SK-N-SH treated with all-trans-retinoic acid at 6 μM for 48 hours (cell line): Measurements from ENCODE around the gene TAF5L.

Experiments
- ATAC-seq: fragments of 200-7000 bp; cut with Tn5 transposase; 3 replicates; pipeline ENCODE4 v1.9.1; 2020; ENCODE audit warnings: mild to moderate bottlenecking, moderate library complexity
- ARNTL ChIP-seq: fragments of 450-650 bp; formaldehyde crosslinking; IDR thresholded peaks from 2 replicates; pipeline ENCODE4 v1.5.0; 2020; ENCODE audit warnings: low read depth, mild to moderate bottlenecking, moderate library complexity, borderline replicate concordance
- CSDC2 ChIP-seq: fragments of 250-450 bp; sonication (Bioruptor Pico); IDR thresholded peaks from 2 replicates; pipeline ENCODE4 v1.5.0; 2020; ENCODE audit warnings: mild to moderate bottlenecking, moderate library complexity
- ESRRG ChIP-seq: fragments of 250-450 bp; sonication (Bioruptor Pico); IDR thresholded peaks from 2 replicates; pipeline ENCODE4 v1.6.1; 2021; ENCODE audit warnings: mild to moderate bottlenecking
- GLIS3 ChIP-seq: fragments of 250-450 bp; sonication (Bioruptor Pico); IDR thresholded peaks from 2 replicates; pipeline ENCODE4 v1.5.0; 2020; ENCODE audit warnings: mild to moderate bottlenecking, moderate library complexity
- ISL1 ChIP-seq: fragments of 250-450 bp; sonication (Bioruptor Pico); IDR thresholded peaks from 2 replicates; pipeline ENCODE4 v2.1.2; 2022; ENCODE audit warnings: mild to moderate bottlenecking, moderate library complexity
- OSR1 ChIP-seq: fragments of 250-450 bp; sonication (Bioruptor Pico); IDR thresholded peaks from 2 replicates; pipeline ENCODE4 v1.8.0; 2022; ENCODE audit warnings: moderate library complexity, mild to moderate bottlenecking, inconsistent platforms
- PPARA ChIP-seq: fragments of 250-450 bp; sonication (Bioruptor Pico); IDR thresholded peaks from 2 replicates; pipeline ENCODE4 v1.5.0; 2020; ENCODE audit warnings: mild to moderate bottlenecking, borderline replicate concordance
- RARB ChIP-seq: fragments of 250-450 bp; sonication (Bioruptor Pico); IDR thresholded peaks from 2 replicates; pipeline ENCODE4 v1.8.0; 2021; ENCODE audit warnings: mild to moderate bottlenecking, moderate library complexity
- SNAI2 ChIP-seq: fragments of 250-450 bp; sonication (Bioruptor Pico); IDR thresholded peaks from 2 replicates; pipeline ENCODE4 v1.5.0; 2020; ENCODE audit warnings: mild to moderate bottlenecking, moderate library complexity
- TCF4 ChIP-seq: fragments of 250-450 bp; sonication (Bioruptor Pico); IDR thresholded peaks from 2 replicates; pipeline ENCODE4 v1.8.0; 2021; ENCODE audit warnings: mild to moderate bottlenecking, moderate library complexity, borderline replicate concordance
- TOX ChIP-seq: fragments of 250-450 bp; sonication (Bioruptor Pico); IDR thresholded peaks from 2 replicates; pipeline ENCODE4 v1.8.0; 2021; ENCODE audit warnings: mild to moderate bottlenecking, moderate library complexity, borderline replicate concordance
- ZC3H10 ChIP-seq: fragments of 250-450 bp; sonication (Bioruptor Pico); IDR thresholded peaks from 2 replicates; pipeline ENCODE4 v1.5.1; 2021; ENCODE audit warnings: mild to moderate bottlenecking, moderate library complexity
- ZFP3 ChIP-seq: fragments of 250-450 bp; sonication (Bioruptor Pico); IDR thresholded peaks from 2 replicates; pipeline ENCODE4 v1.5.0; 2020; ENCODE audit warnings: mild to moderate bottlenecking, moderate library complexity
- ZFP30 ChIP-seq: fragments of 450-650 bp; formaldehyde crosslinking; IDR thresholded peaks from 2 replicates; pipeline ENCODE4 v1.5.0; 2022; ENCODE audit warnings: mild to moderate bottlenecking, moderate library complexity
- ZNF565 ChIP-seq: fragments of 450-650 bp; formaldehyde crosslinking; conservative IDR thresholded peaks from 2 replicates; pipeline ENCODE4 v1.5.0; 2020; ENCODE audit warnings: low read depth, mild to moderate bottlenecking, moderate library complexity
- ZNF70 ChIP-seq: fragments of 450-650 bp; formaldehyde crosslinking; IDR thresholded peaks from 2 replicates; pipeline ENCODE4 v1.5.0; 2020; ENCODE audit warnings: mild to moderate bottlenecking, moderate library complexity
- ZNF8 ChIP-seq: fragments of 450-650 bp; formaldehyde crosslinking; IDR thresholded peaks from 2 replicates; pipeline ENCODE4 v1.5.0; 2020; ENCODE audit warnings: mild to moderate bottlenecking, moderate library complexity
- TF ChIP-seq, protein P1 (sequence below): fragments of 250-450 bp; sonication (Bioruptor Pico); IDR thresholded peaks from 2 replicates; pipeline ENCODE4 v1.5.1; 2021; ENCODE audit warnings: mild to moderate bottlenecking, moderate library complexity
- TF ChIP-seq, protein P2 (sequence below): fragments of 250-450 bp; sonication (Bioruptor Pico); IDR thresholded peaks from 2 replicates; pipeline ENCODE4 v1.8.0; 2021; ENCODE audit warnings: low read depth, mild to moderate bottlenecking, moderate library complexity, borderline replicate concordance
- TF ChIP-seq, protein P3 (sequence below): fragments of 250-450 bp; sonication (Bioruptor Pico); IDR thresholded peaks from 2 replicates; pipeline ENCODE4 v1.5.1; 2020; ENCODE audit warnings: low read depth, mild to moderate bottlenecking, moderate library complexity
- TF ChIP-seq, protein P4 (sequence below): fragments of 250-450 bp; sonication (Bioruptor Pico); IDR thresholded peaks from 2 replicates; pipeline ENCODE4 v1.8.0; 2020; ENCODE audit warnings: mild to moderate bottlenecking, moderate library complexity, borderline replicate concordance

The TAF5L gene

GRCh38 chr1:229619002-229619401 lies 6.9 kb downstream of the TAF5L start (continued):
- TF ChIP-seq, protein P1, sequence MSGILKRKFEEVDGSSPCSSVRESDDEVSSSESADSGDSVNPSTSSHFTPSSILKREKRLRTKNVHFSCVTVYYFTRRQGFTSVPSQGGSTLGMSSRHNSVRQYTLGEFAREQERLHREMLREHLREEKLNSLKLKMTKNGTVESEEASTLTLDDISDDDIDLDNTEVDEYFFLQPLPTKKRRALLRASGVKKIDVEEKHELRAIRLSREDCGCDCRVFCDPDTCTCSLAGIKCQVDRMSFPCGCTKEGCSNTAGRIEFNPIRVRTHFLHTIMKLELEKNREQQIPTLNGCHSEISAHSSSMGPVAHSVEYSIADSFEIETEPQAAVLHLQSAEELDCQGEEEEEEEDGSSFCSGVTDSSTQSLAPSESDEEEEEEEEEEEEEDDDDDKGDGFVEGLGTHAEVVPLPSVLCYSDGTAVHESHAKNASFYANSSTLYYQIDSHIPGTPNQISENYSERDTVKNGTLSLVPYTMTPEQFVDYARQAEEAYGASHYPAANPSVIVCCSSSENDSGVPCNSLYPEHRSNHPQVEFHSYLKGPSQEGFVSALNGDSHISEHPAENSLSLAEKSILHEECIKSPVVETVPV (CRISPR knock-in tag): no peak
- TF ChIP-seq, protein P2, sequence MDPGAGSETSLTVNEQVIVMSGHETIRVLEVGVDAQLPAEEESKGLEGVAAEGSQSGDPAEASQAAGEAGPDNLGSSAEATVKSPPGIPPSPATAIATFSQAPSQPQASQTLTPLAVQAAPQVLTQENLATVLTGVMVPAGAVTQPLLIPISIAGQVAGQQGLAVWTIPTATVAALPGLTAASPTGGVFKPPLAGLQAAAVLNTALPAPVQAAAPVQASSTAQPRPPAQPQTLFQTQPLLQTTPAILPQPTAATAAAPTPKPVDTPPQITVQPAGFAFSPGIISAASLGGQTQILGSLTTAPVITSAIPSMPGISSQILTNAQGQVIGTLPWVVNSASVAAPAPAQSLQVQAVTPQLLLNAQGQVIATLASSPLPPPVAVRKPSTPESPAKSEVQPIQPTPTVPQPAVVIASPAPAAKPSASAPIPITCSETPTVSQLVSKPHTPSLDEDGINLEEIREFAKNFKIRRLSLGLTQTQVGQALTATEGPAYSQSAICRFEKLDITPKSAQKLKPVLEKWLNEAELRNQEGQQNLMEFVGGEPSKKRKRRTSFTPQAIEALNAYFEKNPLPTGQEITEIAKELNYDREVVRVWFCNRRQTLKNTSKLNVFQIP (CRISPR knock-in tag): no peak
- TF ChIP-seq CSDC2 (no peak), TCF4 (CRISPR knock-in tag) (no peak), RARB (CRISPR knock-in tag) (no peak), ESRRG (CRISPR knock-in tag) (no peak)

DNA sequence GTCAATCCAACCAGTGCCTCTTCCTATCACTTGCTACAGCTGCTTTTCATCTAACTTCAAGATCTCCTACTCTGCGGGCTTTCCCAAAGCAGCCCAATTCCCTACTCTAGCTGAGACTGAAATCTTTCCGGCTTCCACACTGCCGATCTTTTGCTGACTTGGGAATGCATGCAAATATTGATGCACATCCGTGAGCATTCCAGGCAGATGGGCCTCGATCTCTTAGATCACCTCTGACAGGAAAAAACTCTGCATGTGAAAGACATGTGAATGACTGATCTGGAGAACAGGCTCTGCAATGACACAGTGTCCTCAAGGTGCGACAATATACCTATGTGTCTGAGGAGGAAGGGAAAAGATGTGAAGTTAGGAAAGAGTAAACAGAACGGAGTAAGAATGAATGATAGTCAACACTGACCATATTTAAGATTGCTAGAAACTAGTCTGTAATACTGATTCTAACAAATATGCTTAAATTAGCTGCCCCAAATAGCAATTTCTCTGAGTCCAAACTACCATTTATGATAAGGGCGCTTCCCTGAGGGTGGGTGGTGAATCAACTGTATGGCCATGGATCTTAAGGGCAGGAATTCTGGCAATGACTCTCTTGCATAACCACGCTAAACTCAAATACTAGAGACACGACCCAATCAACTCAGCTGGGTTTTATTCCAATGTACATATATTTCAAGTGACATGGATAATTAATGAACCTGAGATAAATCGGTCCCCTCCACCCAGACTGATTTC lies 8.4 kb downstream of the TAF5L start:
- no peak for ATAC-seq

GRCh38 chr1:229614701-229615100 lies 11.2 kb downstream of the TAF5L start:
- no peak for ATAC-seq
- TF ChIP-seq ZFP30 (CRISPR knock-in tag) (no peak), ZNF8 (CRISPR knock-in tag) (no peak), ZNF565 (no peak), PPARA (CRISPR knock-in tag) (no peak), TOX (CRISPR knock-in tag) (no peak), ZNF70 (CRISPR knock-in tag) (no peak)
- TF ChIP-seq, protein P3, sequence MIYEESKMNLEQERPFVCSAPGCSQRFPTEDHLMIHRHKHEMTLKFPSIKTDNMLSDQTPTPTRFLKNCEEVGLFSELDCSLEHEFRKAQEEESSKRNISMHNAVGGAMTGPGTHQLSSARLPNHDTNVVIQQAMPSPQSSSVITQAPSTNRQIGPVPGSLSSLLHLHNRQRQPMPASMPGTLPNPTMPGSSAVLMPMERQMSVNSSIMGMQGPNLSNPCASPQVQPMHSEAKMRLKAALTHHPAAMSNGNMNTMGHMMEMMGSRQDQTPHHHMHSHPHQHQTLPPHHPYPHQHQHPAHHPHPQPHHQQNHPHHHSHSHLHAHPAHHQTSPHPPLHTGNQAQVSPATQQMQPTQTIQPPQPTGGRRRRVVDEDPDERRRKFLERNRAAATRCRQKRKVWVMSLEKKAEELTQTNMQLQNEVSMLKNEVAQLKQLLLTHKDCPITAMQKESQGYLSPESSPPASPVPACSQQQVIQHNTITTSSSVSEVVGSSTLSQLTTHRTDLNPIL (CRISPR knock-in tag): no peak

More for the DNA sequence above, 8.4 kb downstream of the TAF5L start:
- TF ChIP-seq ZFP30 (CRISPR knock-in tag): no peak
- no peak for TF ChIP-seq ZC3H10 (CRISPR knock-in tag)
- TF ChIP-seq, protein P1 (CRISPR knock-in tag): no peak
- TF ChIP-seq, protein P4, sequence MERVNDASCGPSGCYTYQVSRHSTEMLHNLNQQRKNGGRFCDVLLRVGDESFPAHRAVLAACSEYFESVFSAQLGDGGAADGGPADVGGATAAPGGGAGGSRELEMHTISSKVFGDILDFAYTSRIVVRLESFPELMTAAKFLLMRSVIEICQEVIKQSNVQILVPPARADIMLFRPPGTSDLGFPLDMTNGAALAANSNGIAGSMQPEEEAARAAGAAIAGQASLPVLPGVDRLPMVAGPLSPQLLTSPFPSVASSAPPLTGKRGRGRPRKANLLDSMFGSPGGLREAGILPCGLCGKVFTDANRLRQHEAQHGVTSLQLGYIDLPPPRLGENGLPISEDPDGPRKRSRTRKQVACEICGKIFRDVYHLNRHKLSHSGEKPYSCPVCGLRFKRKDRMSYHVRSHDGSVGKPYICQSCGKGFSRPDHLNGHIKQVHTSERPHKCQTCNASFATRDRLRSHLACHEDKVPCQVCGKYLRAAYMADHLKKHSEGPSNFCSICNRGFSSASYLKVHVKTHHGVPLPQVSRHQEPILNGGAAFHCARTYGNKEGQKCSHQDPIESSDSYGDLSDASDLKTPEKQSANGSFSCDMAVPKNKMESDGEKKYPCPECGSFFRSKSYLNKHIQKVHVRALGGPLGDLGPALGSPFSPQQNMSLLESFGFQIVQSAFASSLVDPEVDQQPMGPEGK (CRISPR knock-in tag): no peak
- no peak for TF ChIP-seq ESRRG (CRISPR knock-in tag)
- no peak for TF ChIP-seq ZNF70 (CRISPR knock-in tag)
- no peak for TF ChIP-seq TCF4 (CRISPR knock-in tag)
- TF ChIP-seq ZNF565: no peak
- TF ChIP-seq SNAI2 (CRISPR knock-in tag): no peak
- no peak for TF ChIP-seq OSR1 (CRISPR knock-in tag)
- TF ChIP-seq ARNTL (CRISPR knock-in tag): no peak
- no peak for TF ChIP-seq CSDC2
- no peak for TF ChIP-seq ISL1 (CRISPR knock-in tag)
- no peak for TF ChIP-seq GLIS3 (CRISPR knock-in tag)
- no peak for TF ChIP-seq PPARA (CRISPR knock-in tag)
- no peak for TF ChIP-seq ZFP3 (CRISPR knock-in tag)

DNA sequence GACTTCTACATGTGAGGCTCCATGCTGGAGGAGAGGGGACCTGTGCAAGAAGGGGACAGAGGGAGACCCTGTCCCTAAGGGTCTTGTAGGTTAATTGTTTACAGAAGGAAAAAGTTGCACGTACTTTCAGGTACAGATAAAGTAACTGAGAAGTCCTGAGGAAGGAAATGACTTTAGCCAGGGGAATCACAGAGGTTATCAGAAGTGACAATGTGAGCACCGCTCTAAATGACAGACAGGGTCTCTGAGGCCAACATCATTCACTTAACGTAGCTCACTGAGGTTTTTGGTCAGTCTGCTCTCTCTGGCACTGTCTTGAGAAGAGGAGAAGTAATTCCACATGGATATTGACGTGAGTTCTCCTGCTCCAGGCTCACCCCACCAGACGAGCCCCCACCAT lies 12.0 kb downstream of the TAF5L start:
- ATAC-seq: no peak
- TF ChIP-seq, protein P4 (CRISPR knock-in tag): no peak
- no peak for TF ChIP-seq RARB (CRISPR knock-in tag)
- TF ChIP-seq ZC3H10 (CRISPR knock-in tag): no peak
- no peak for TF ChIP-seq ZNF565
- TF ChIP-seq ESRRG (CRISPR knock-in tag): no peak
- TF ChIP-seq, protein P1 (CRISPR knock-in tag): no peak
- TF ChIP-seq, all 23 proteins: peak for 0
